Astrocyte (in vitro differentiated cells and primary cell): ENCODE results near the gene PEPD. TPM values are rescaled to one million over a fixed set of nuclear protein-coding genes. Genes with fewer than 3 reads are reported as not detected.

ENCODE experiments used
- DNase-seq: peaks from one replicate; pipeline ENCODE4 v3.0.0-alpha.2; 2010; ENCODE audit warnings: low read depth
- FAIRE-seq: peaks from 2 replicates; lab custom pipeline; 2011; peaks lifted over from hg19 to GRCh38; lab: Jason Lieb, UNC
- H2AFZ ChIP-seq: 2 replicates; pipeline ENCODE4 v1.6.0; 2012; ENCODE audit warnings: low read depth, low read length, inconsistent platforms
- H3K27ac ChIP-seq: 2 replicates; pipeline ENCODE4 v1.5.1; 2011; ENCODE audit warnings: low read depth, low read length, inconsistent platforms
- H3K27me3 ChIP-seq: 2 replicates; pipeline ENCODE4 v1.6.0; 2011; ENCODE audit warnings: low read length, inconsistent platforms; ENCODE audit not compliant: insufficient read depth
- H3K36me3 ChIP-seq: 2 replicates; pipeline ENCODE4 v1.5.1; 2011; ENCODE audit warnings: low read length, inconsistent platforms; ENCODE audit not compliant: insufficient read depth
- H3K4me1 ChIP-seq: 2 replicates; pipeline ENCODE4 v1.5.1; 2011; ENCODE audit warnings: low read length, inconsistent platforms; ENCODE audit not compliant: insufficient read depth
- H3K4me2 ChIP-seq: 2 replicates; pipeline ENCODE4 v1.6.0; 2012; ENCODE audit warnings: low read length, inconsistent platforms
- H3K4me3 ChIP-seq: 2 replicates; pipeline ENCODE4 v1.5.1; 2011; ENCODE audit warnings: low read depth, mild to moderate bottlenecking, low read length, inconsistent platforms; ENCODE audit not compliant: insufficient read depth
- H3K79me2 ChIP-seq: 2 replicates; pipeline ENCODE4 v1.6.0; 2012; ENCODE audit warnings: mild to moderate bottlenecking, low read length, inconsistent platforms; ENCODE audit not compliant: insufficient read depth
- H3K9ac ChIP-seq: 2 replicates; pipeline ENCODE4 v1.6.0; 2012; ENCODE audit warnings: mild to moderate bottlenecking, low read length, inconsistent platforms
- H3K9me3 ChIP-seq: 2 replicates; pipeline ENCODE4 v1.5.1; 2012; ENCODE audit warnings: low read depth, mild to moderate bottlenecking, low read length, inconsistent platforms; ENCODE audit not compliant: insufficient read depth
- H4K20me1 ChIP-seq: 2 replicates; pipeline ENCODE4 v1.6.0; 2012; ENCODE audit warnings: low read length, inconsistent platforms; ENCODE audit not compliant: insufficient read depth
- H3K27ac Mint-ChIP-seq: one replicate; pipeline ENCODE4 v1.8.0; 2021; ENCODE audit warnings: mild to moderate bottlenecking, mixed read lengths; ENCODE audit not compliant: unreplicated experiment
- H3K27me3 Mint-ChIP-seq: one replicate; pipeline ENCODE4 v1.8.0; 2021; ENCODE audit warnings: low read depth, mixed read lengths; ENCODE audit not compliant: unreplicated experiment
- H3K36me3 Mint-ChIP-seq: one replicate; pipeline ENCODE4 v1.8.0; 2021; ENCODE audit warnings: low read depth, mixed read lengths; ENCODE audit not compliant: unreplicated experiment
- H3K4me1 Mint-ChIP-seq: one replicate; pipeline ENCODE4 v1.8.0; 2021; ENCODE audit warnings: low read depth, mixed read lengths; ENCODE audit not compliant: unreplicated experiment
- H3K4me3 Mint-ChIP-seq: one replicate; pipeline ENCODE4 v1.8.0; 2021; ENCODE audit warnings: mild to moderate bottlenecking, moderate library complexity, mixed read lengths; ENCODE audit not compliant: unreplicated experiment
- H3K9me3 Mint-ChIP-seq: one replicate; pipeline ENCODE4 v1.8.0; 2021; ENCODE audit warnings: mild to moderate bottlenecking, mixed read lengths; ENCODE audit not compliant: unreplicated experiment
- CTCF ChIP-seq: IDR thresholded peaks from 2 replicates; pipeline ENCODE4 v1.5.1; 2011; ENCODE audit warnings: low read depth, mild to moderate bottlenecking, inconsistent platforms, low read length, moderate library complexity; ENCODE audit not compliant: insufficient read depth
- EZH2 ChIP-seq: IDR thresholded peaks from 2 replicates; pipeline ENCODE4 v1.6.1; 2012; ENCODE audit warnings: mild to moderate bottlenecking, low read length, inconsistent platforms; ENCODE audit not compliant: insufficient read depth
- total RNA-seq: library from RNA; stranded (reverse); gene quantifications from 2 replicates; pipeline ENCODE4 v1.2.1, GENCODE V29; 2021

PEPD gene
- total RNA-seq, 1 donor from 2014 or later: 37.9 TPM

DNA sequence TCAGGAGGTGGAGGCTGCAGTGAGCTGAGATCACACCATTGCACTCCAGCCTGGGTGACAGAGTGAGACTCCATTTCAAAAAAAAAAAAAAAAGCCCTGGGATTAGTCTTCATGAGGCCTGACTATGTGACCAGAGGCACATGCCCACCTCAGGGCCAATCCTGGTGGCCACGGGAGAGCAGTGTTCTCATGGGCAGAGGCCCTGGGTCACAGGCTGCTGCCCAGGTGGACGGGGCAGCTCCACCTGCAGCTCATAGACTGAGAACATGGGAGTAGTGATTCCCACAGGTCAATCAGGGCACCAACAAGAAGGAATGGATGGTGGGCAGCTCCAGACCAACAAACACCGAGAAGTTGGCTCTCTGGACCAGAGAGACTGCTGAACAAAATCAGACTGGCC is 26.1 kb upstream of the PEPD start:
- Histone ChIP-seq H4K20me1 (no peaks in the 10 kb centered on the region), H3K79me2 (no peaks in the 10 kb centered on the region), H2AFZ (no peak overlapping the region), H3K36me3 (no peaks in the 10 kb centered on the region), H3K4me1 (no peaks in the 10 kb centered on the region), H3K27ac (no peak overlapping the region), H3K9me3 (peaks cover 2% of the 10 kb centered on the region), H3K4me2 (no peak overlapping the region), H3K9ac (no peak overlapping the region), H3K4me3 (no peak overlapping the region), H3K27me3 (no peaks in the 10 kb centered on the region)
- TF ChIP-seq CTCF (no peak), EZH2 (no peak)
- FAIRE-seq: no peak
- Mint-ChIP-seq H3K27ac (no peak overlapping the region), H3K4me3 (no peak overlapping the region), H3K4me1 (no peaks in the 10 kb centered on the region), H3K36me3 (no peaks in the 10 kb centered on the region), H3K27me3 (peaks cover 29% of the 10 kb centered on the region), H3K9me3 (peaks cover 6% of the 10 kb centered on the region)
- DNase-seq: no peak

- Histone ChIP-seq H3K9me3 (peaks cover 2% of the 10 kb centered on the region), H2AFZ (no peak overlapping the region), H3K36me3 (no peaks in the 10 kb centered on the region), H3K27me3 (no peaks in the 10 kb centered on the region), H3K4me2 (no peak overlapping the region), H4K20me1 (no peaks in the 10 kb centered on the region), H3K4me3 (no peak overlapping the region), H3K27ac (no peak overlapping the region), H3K4me1 (no peaks in the 10 kb centered on the region), H3K79me2 (no peaks in the 10 kb centered on the region), H3K9ac (no peak overlapping the region)
- no peak for DNase-seq
- H3K4me1 Mint-ChIP-seq: no peaks in the 10 kb centered on the region
- no peak overlapping the region for H3K27ac Mint-ChIP-seq
- no peak for FAIRE-seq
- TF ChIP-seq EZH2: no peak
- TF ChIP-seq CTCF: no peak
- no peak overlapping the region for H3K4me3 Mint-ChIP-seq
- H3K36me3 Mint-ChIP-seq: no peaks in the 10 kb centered on the region
- peaks cover 6% of the 10 kb centered on the region for H3K9me3 Mint-ChIP-seq
- H3K27me3 Mint-ChIP-seq: peaks cover 37% of the 10 kb centered on the region
Observed at GRCh38 chr19:33546656-33547055, 25.1 kb upstream of the PEPD start.

GRCh38 chr19:33545217-33545981 is 23.8 kb upstream of the PEPD start:
- no peak overlapping the region for H3K9ac ChIP-seq
- H3K4me2 ChIP-seq: no peak overlapping the region
- no peaks in the 10 kb centered on the region for H3K4me1 ChIP-seq
- Mint-ChIP-seq H3K4me1 (no peaks in the 10 kb centered on the region), H3K36me3 (no peaks in the 10 kb centered on the region), H3K4me3 (no peak overlapping the region), H3K27ac (no peak overlapping the region), H3K9me3 (peaks cover 6% of the 10 kb centered on the region), H3K27me3 (peaks cover 43% of the 10 kb centered on the region)
- FAIRE-seq: no peak
- no peak for DNase-seq
- no peak overlapping the region for H3K27ac ChIP-seq
- no peaks in the 10 kb centered on the region for H3K36me3 ChIP-seq
- no peaks in the 10 kb centered on the region for H3K27me3 ChIP-seq
- no peak for TF ChIP-seq CTCF
- TF ChIP-seq EZH2: no peak
- H4K20me1 ChIP-seq: no peaks in the 10 kb centered on the region
- H3K4me3 ChIP-seq: no peak overlapping the region
- peaks cover 2% of the 10 kb centered on the region for H3K9me3 ChIP-seq
- H2AFZ ChIP-seq: no peak overlapping the region
- H3K79me2 ChIP-seq: no peaks in the 10 kb centered on the region
